B cell (primary cell): ENCODE data around the gene CHTF18. TPM values are rescaled to one million over a fixed set of nuclear protein-coding genes. Genes with fewer than 3 reads are reported as not detected.

Source experiments
- ATAC-seq: fragments of 200-7000 bp; cut with Tn5 transposase; one replicate; pipeline ENCODE4 v1.10.0; 2021; ENCODE audit warnings: low read depth, mild to moderate bottlenecking, moderate number of reproducible peaks, moderate library complexity
- CTCF ChIA-PET: fragments of 350-600 bp; sonication (Branson Sonifier 250); formaldehyde crosslinking; loops from one replicate; lab custom pipeline; 2021; ENCODE audit warnings: antibody characterized with exemption, inconsistent platforms; lab: Charles Lee
- POLR2A ChIA-PET: fragments of 350-600 bp; sonication (Branson Sonifier 250); formaldehyde crosslinking; loops from one replicate; lab custom pipeline; 2021; ENCODE audit warnings: antibody characterized with exemption; lab: Charles Lee
- DNase-seq: peaks from one replicate; pipeline ENCODE4 v3.0.0; 2013
- H2AFZ ChIP-seq: 2 replicates; pipeline ENCODE4 v1.6.1; 2012; ENCODE audit warnings: mild to moderate bottlenecking, low read depth, low read length; ENCODE audit not compliant: insufficient read depth, poor library complexity, severe bottlenecking
- H3K27ac ChIP-seq, 2 donors: 1 replicate in 1 of 2; 2 replicates in 1 of 2; pipeline ENCODE4 v1.5.1; 2012 to 2013; ENCODE audit warnings: low read length in 2 of 2, mild to moderate bottlenecking in 2 of 2, moderate library complexity in 1 of 2
- H3K27me3 ChIP-seq, 4 experiments: fragments of 200-600 bp in 1 of 4; sonication (generic) in 1 of 4; replicated peaks in 1 of 4; 1 replicate in 2 of 4; 2 replicates in 2 of 4; pipeline versions ENCODE4 v1.6.1 to v1.7.0; 2013 to 2016; ENCODE audit warnings: low read length in 3 of 4, mild to moderate bottlenecking in 2 of 4, mixed read lengths in 1 of 4, moderate library complexity in 1 of 4; ENCODE audit not compliant: insufficient read depth in 4 of 4, control insufficient read depth in 3 of 4; ENCODE audit errors: control extremely low read depth in 1 of 4
- H3K36me3 ChIP-seq, 2 experiments: replicated peaks in 1 of 2; 1 replicate in 1 of 2; 2 replicates in 1 of 2; pipeline versions ENCODE4 v1.6.1 to v1.7.1; 2013; ENCODE audit warnings: low read length in 1 of 2; ENCODE audit not compliant: insufficient read depth in 2 of 2, control insufficient read depth in 1 of 2; ENCODE audit errors: control extremely low read depth in 1 of 2, extremely low read depth in 1 of 2
- H3K4me1 ChIP-seq, 2 donors: fragments of 200-600 bp in 1 of 2; sonication (generic) in 1 of 2; 1 replicate in 1 of 2; 2 replicates in 1 of 2; pipeline versions ENCODE4 v1.5.1 to v1.6.1; 2013 to 2017; ENCODE audit warnings: low read length in 2 of 2; ENCODE audit not compliant: control insufficient read depth in 2 of 2, insufficient read depth in 2 of 2
- H3K4me2 ChIP-seq: replicated peaks from 2 replicates; pipeline ENCODE3; 2012; ENCODE audit warnings: mild to moderate bottlenecking, low read depth, low read length; ENCODE audit not compliant: poor library complexity, severe bottlenecking
- H3K4me3 ChIP-seq, 5 experiments: fragments of 200-600 bp in 1 of 5; sonication (generic) in 1 of 5; 1 replicate in 3 of 5; 2 replicates in 2 of 5; pipeline versions ENCODE4 v1.5.1 to v1.7.0; 2011 to 2016; ENCODE audit warnings: low read length in 4 of 5, mild to moderate bottlenecking in 4 of 5, low read depth in 2 of 5, control low read depth in 1 of 5, moderate library complexity in 1 of 5; ENCODE audit not compliant: insufficient read depth in 1 of 5; ENCODE audit errors: control extremely low read depth in 1 of 5, extremely low read depth in 1 of 5
- H3K79me2 ChIP-seq: fragments of 200-600 bp; sonication (generic); one replicate; pipeline ENCODE4 v1.6.0; 2016; ENCODE audit warnings: low read length; ENCODE audit not compliant: control insufficient read depth, insufficient read depth
- H3K9ac ChIP-seq: fragments of 200-600 bp; sonication (generic); 2 replicates; pipeline ENCODE4 v1.6.1; 2017; ENCODE audit warnings: mild to moderate bottlenecking, low read length, moderate library complexity
- H3K9me3 ChIP-seq, 3 donors: one replicate each; pipeline versions ENCODE4 v1.6.1 to v1.7.1; 2013; ENCODE audit warnings: low read length in 2 of 3; ENCODE audit not compliant: control insufficient read depth in 2 of 3, insufficient read depth in 1 of 3; ENCODE audit errors: control extremely low read depth in 1 of 3
- H4K20me1 ChIP-seq: 2 replicates; pipeline ENCODE4 v1.6.0; 2012; ENCODE audit warnings: mild to moderate bottlenecking, low read length; ENCODE audit not compliant: insufficient read depth, control insufficient read depth, poor library complexity, severe bottlenecking
- H3K27ac Mint-ChIP-seq: one replicate; pipeline ENCODE4 v1.8.0; 2021; ENCODE audit warnings: mixed read lengths
- H3K27me3 Mint-ChIP-seq: one replicate; pipeline ENCODE4 v1.8.0; 2021; ENCODE audit warnings: mixed read lengths
- H3K4me1 Mint-ChIP-seq: one replicate; pipeline ENCODE4 v1.8.0; 2021; ENCODE audit warnings: mixed read lengths
- H3K4me3 Mint-ChIP-seq: one replicate; pipeline ENCODE4 v1.8.0; 2021; ENCODE audit warnings: mixed read lengths
- H3K9me3 Mint-ChIP-seq: one replicate; pipeline ENCODE4 v1.8.0; 2022; ENCODE audit warnings: mixed read lengths; ENCODE audit not compliant: insufficient read depth
- CTCF ChIP-seq: fragments of 200-600 bp; IDR thresholded peaks from one replicate; pipeline ENCODE4 v1.8.0; 2022; ENCODE audit warnings: antibody characterized with exemption, mild to moderate bottlenecking
- EZH2 ChIP-seq: IDR thresholded peaks from 2 replicates; pipeline ENCODE4 v1.6.1; 2012; ENCODE audit warnings: borderline replicate concordance, low read depth, mild to moderate bottlenecking, moderate library complexity, low read length; ENCODE audit not compliant: insufficient read depth, poor library complexity, severe bottlenecking
- WGBS: methylation state at CpG from one replicate; pipeline ENCODE4 v1.1.5; 2013; ENCODE audit warnings: missing lambda C conversion rate; ENCODE audit not compliant: insufficient coverage; 5-methylcytosine and 5-hydroxymethylcytosine counted together
- intact Hi-C: fragments of 100-400 bp; cut with micrococcal nuclease; formaldehyde crosslinking; loops from one replicate; pipeline ENCODE4 v1.10.0; 2022
- polyA plus RNA-seq: library from polyadenylated mRNA; depleted of rRNA; stranded (reverse); fragments of >200 nt; gene quantifications from 2 replicates; pipeline ENCODE4 v1.2.3, GENCODE V29; 2012
- small RNA-seq: library from RNA; depleted of rRNA; stranded (forward); fragments of <200 nt; gene quantifications from one replicate; pipeline ENCODE3, GENCODE V24; 2012; ENCODE audit warnings: low replicate concordance, low read depth; ENCODE audit not compliant: insufficient read length
- total RNA-seq, 2 donors: library from RNA; stranded (reverse); fragments of 120-200 nt in 1 of 2; gene quantifications; 1 replicate in 1 of 2; 2 replicates in 1 of 2; pipeline versions ENCODE4 v1.2.3 to v1.2.4, GENCODE V29; 2013 to 2022

CHTF18 gene
- total and polyA plus RNA-seq, 2 donors (not counting 1 experiment from before 2014, with no cell fraction given): 72.3 to 76.1 TPM

DNA sequence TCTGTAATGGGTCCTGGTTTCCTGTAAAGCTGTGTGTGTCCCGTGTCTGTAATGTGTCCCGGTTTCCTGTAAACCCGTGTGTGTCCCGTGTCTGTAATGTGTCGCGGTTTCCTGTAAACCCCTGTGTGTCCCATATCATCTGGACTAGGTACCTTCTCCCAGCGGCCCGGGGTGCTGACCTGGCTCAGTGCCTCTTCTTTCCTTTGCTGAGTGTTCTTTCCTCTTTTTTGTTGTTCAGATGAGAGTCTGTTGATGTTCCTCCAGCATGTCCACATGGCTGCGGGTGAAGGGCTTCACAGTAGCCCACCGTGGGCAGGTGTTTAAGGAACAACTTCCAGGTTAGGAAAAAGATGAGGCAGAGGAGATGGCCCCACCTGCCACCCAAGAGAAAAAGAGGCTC, 58.7 kb downstream of the CHTF18 start:
- Histone ChIP-seq H3K79me2 (no peaks in the 10 kb centered on the region), H3K4me3 (no peak overlapping the region), H3K9me3 (peaks cover 0 to 39% (median 0%) of the 10 kb centered on the region in 3 donors), H3K4me1 (no peaks in the 10 kb centered on the region), H3K36me3 (no peaks in the 10 kb centered on the region), H2AFZ (no peak overlapping the region), H3K27ac (no peak overlapping the region), H3K27me3 (no peaks in the 10 kb centered on the region), H4K20me1 (no peaks in the 10 kb centered on the region), H3K9ac (no peak overlapping the region), H3K4me2 (no peak overlapping the region)
- Mint-ChIP-seq H3K4me3 (no peak overlapping the region), H3K27me3 (no peaks in the 10 kb centered on the region), H3K27ac (no peak overlapping the region), H3K4me1 (no peaks in the 10 kb centered on the region), H3K9me3 (no peaks in the 10 kb centered on the region)
- no peak for ATAC-seq
- 95% methylated on average over 4 of the region's 10 CpGs for WGBS
- DNase-seq: no peak
- intact Hi-C loops: no loop called here
- POLR2A ChIA-PET: no interaction called here
- TF ChIP-seq EZH2: no peak
- no peak for TF ChIP-seq CTCF
- CTCF ChIA-PET: no interaction called here

Small RNAs within 50 kb of the gene (small RNA-seq; reads per million reads assigned to genes)
- gene MIR662: not detected

Other genes starting within 250 kb of the CHTF18 start
- not detected in 2 replicates for gene PRR35, start 228.2 kb upstream of the CHTF18 start, total RNA-seq
- not detected in 2 replicates for gene PRR35, start 228.2 kb upstream of the CHTF18 start, polyA plus RNA-seq
- gene NHLRC4, start 221.6 kb upstream of the CHTF18 start, total RNA-seq: 4.2 and 4.5 TPM in 2 replicates
- 1.3 and 2.2 TPM in 2 replicates for gene NHLRC4, start 221.6 kb upstream of the CHTF18 start, polyA plus RNA-seq
- 68.5 and 79.5 TPM in 2 replicates for gene PIGQ, start 218.7 kb upstream of the CHTF18 start, total RNA-seq
- 56.7 and 56.9 TPM in 2 replicates for gene PIGQ, start 218.7 kb upstream of the CHTF18 start, polyA plus RNA-seq
- 25.5 and 26.9 TPM in 2 replicates for gene RAB40C, start 198.6 kb upstream of the CHTF18 start, total RNA-seq
- 12.7 and 15.0 TPM in 2 replicates for gene RAB40C, start 198.6 kb upstream of the CHTF18 start, polyA plus RNA-seq
- 0.84 and 0.90 TPM in 2 replicates for gene WFIKKN1, start 157.6 kb upstream of the CHTF18 start, total RNA-seq
- gene WFIKKN1, start 157.6 kb upstream of the CHTF18 start, polyA plus RNA-seq: 0.53 and 0.64 TPM in 2 replicates
- gene METTL26, start 152.3 kb upstream of the CHTF18 start, total RNA-seq: 47.2 and 56.6 TPM in 2 replicates
- gene METTL26, start 152.3 kb upstream of the CHTF18 start, polyA plus RNA-seq: 77.7 and 140 TPM in 2 replicates
- gene MCRIP2, start 146.8 kb upstream of the CHTF18 start, total RNA-seq: 29.2 and 31.6 TPM in 2 replicates
- 28.5 and 46.0 TPM in 2 replicates for gene MCRIP2, start 146.8 kb upstream of the CHTF18 start, polyA plus RNA-seq
- 34.7 and 45.0 TPM in 2 replicates for gene WDR90, start 139.3 kb upstream of the CHTF18 start, total RNA-seq
- 23.1 and 25.7 TPM in 2 replicates for gene WDR90, start 139.3 kb upstream of the CHTF18 start, polyA plus RNA-seq
- 207 and 215 TPM in 2 replicates for gene RHOT2, start 120.5 kb upstream of the CHTF18 start, total RNA-seq
- 461 and 536 TPM in 2 replicates for gene RHOT2, start 120.5 kb upstream of the CHTF18 start, polyA plus RNA-seq
- gene RHBDL1, start 112.9 kb upstream of the CHTF18 start, total RNA-seq: 0.76 and 1.0 TPM in 2 replicates
- gene RHBDL1, start 112.9 kb upstream of the CHTF18 start, polyA plus RNA-seq: 1.6 and 2.9 TPM in 2 replicates
- 91.2 and 94.3 TPM in 2 replicates for gene STUB1, start 108.2 kb upstream of the CHTF18 start, total RNA-seq
- 116 and 128 TPM in 2 replicates for gene STUB1, start 108.2 kb upstream of the CHTF18 start, polyA plus RNA-seq
- 41.3 and 46.3 TPM in 2 replicates for gene JMJD8, start 104.3 kb upstream of the CHTF18 start, total RNA-seq
- 61.1 and 69.3 TPM in 2 replicates for gene JMJD8, start 104.3 kb upstream of the CHTF18 start, polyA plus RNA-seq
- 16.8 and 19.1 TPM in 2 replicates for gene WDR24, start 98.2 kb upstream of the CHTF18 start, total RNA-seq
- 16.8 and 17.5 TPM in 2 replicates for gene WDR24, start 98.2 kb upstream of the CHTF18 start, polyA plus RNA-seq
- 3.5 and 5.8 TPM in 2 replicates for gene FBXL16, start 82.8 kb upstream of the CHTF18 start, total RNA-seq
- gene FBXL16, start 82.8 kb upstream of the CHTF18 start, polyA plus RNA-seq: 1.5 and 2.2 TPM in 2 replicates
- 6.7 and 10.4 TPM in 2 replicates for gene METRN, start 73.5 kb upstream of the CHTF18 start, total RNA-seq
- gene METRN, start 73.5 kb upstream of the CHTF18 start, polyA plus RNA-seq: 2.6 and 6.9 TPM in 2 replicates
- gene ANTKMT, start 67.5 kb upstream of the CHTF18 start, total RNA-seq: 41.0 and 53.6 TPM in 2 replicates
- 37.9 and 54.1 TPM in 2 replicates for gene ANTKMT, start 67.5 kb upstream of the CHTF18 start, polyA plus RNA-seq
- 11.2 and 11.8 TPM in 2 replicates for gene CCDC78, start 62.2 kb upstream of the CHTF18 start, total RNA-seq
- gene CCDC78, start 62.2 kb upstream of the CHTF18 start, polyA plus RNA-seq: 15.9 and 34.2 TPM in 2 replicates
- gene HAGHL, start 61.5 kb upstream of the CHTF18 start, total RNA-seq: 32.0 and 32.3 TPM in 2 replicates
- gene HAGHL, start 61.5 kb upstream of the CHTF18 start, polyA plus RNA-seq: 40.4 and 87.1 TPM in 2 replicates
- gene CIAO3, start 47.6 kb upstream of the CHTF18 start, total RNA-seq: 59.4 and 67.6 TPM in 2 replicates
- 45.4 and 68.4 TPM in 2 replicates for gene CIAO3, start 47.6 kb upstream of the CHTF18 start, polyA plus RNA-seq
- not detected in 2 replicates for gene MSLN, start 27.9 kb upstream of the CHTF18 start, total RNA-seq
- not detected in 2 replicates for gene MSLN, start 27.9 kb upstream of the CHTF18 start, polyA plus RNA-seq
- 34.7 and 38.5 TPM in 2 replicates for gene RPUSD1, start 239 bp upstream of the CHTF18 start, total RNA-seq
- 28.6 and 46.1 TPM in 2 replicates for gene RPUSD1, start 239 bp upstream of the CHTF18 start, polyA plus RNA-seq
- not detected in 2 replicates for gene GNG13, start 12.1 kb downstream of the CHTF18 start, total RNA-seq
- gene GNG13, start 12.1 kb downstream of the CHTF18 start, polyA plus RNA-seq: not detected in 2 replicates
- gene LMF1, start 182.4 kb downstream of the CHTF18 start, total RNA-seq: 60.3 and 63.2 TPM in 2 replicates
- gene LMF1, start 182.4 kb downstream of the CHTF18 start, polyA plus RNA-seq: 36.4 and 42.2 TPM in 2 replicates
- 1.2 TPM in 2 replicates for gene SOX8, start 193.2 kb downstream of the CHTF18 start, total RNA-seq
- gene SOX8, start 193.2 kb downstream of the CHTF18 start, polyA plus RNA-seq: 0.03 and 0.07 TPM in 2 replicates